Cardiac muscle cell (in vitro differentiated cells and primary cell): ENCODE results near the gene GBF1. TPM values are rescaled to one million over a fixed set of nuclear protein-coding genes. Genes with fewer than 3 reads are reported as not detected.
"Not testable (repeated sequence)": the region's sequence is repeated elsewhere in the genome, so short reads cannot be mapped to it uniquely, and the experiment has no call there.

ENCODE experiments used
- DNase-seq, 2 donors: peaks; one replicate each; pipeline versions ENCODE4 v3.0.0 to v3.0.0-alpha.2; 2010 to 2017; ENCODE audit warnings: low read depth in 1 of 2, low spot score in 1 of 2
- H3K27ac ChIP-seq: fragments of 200-600 bp; sonication (generic); 2 replicates; pipeline ENCODE4 v1.5.1; 2016
- H3K27me3 ChIP-seq: fragments of 200-600 bp; sonication (generic); 2 replicates; pipeline ENCODE4 v1.6.0; 2016; ENCODE audit warnings: control low read depth
- H3K36me3 ChIP-seq: fragments of 200-600 bp; sonication (generic); 2 replicates; pipeline ENCODE4 v1.5.1; 2016; ENCODE audit warnings: control low read depth
- H3K4me1 ChIP-seq: fragments of 200-600 bp; sonication (generic); 2 replicates; pipeline ENCODE4 v1.8.1; 2017; ENCODE audit warnings: low read depth, mild to moderate bottlenecking, mixed run types
- H3K4me3 ChIP-seq: fragments of 200-600 bp; sonication (generic); 2 replicates; pipeline ENCODE4 v1.5.1; 2016; ENCODE audit warnings: mild to moderate bottlenecking
- H3K9me3 ChIP-seq: fragments of 200-600 bp; sonication (generic); 2 replicates; pipeline ENCODE4 v1.5.1; 2017; ENCODE audit warnings: low read depth, mild to moderate bottlenecking, control low read depth
- polyA plus RNA-seq: library from polyadenylated mRNA; unstranded; fragments of >200 nt; fragmentation: Nextera tagmentation; extraction: Ambion mirVana; gene quantifications from 2 replicates; pipeline ENCODE4 v1.2.1, GENCODE V29; 2016
- total RNA-seq: library from RNA; depleted of rRNA; stranded (reverse); fragments of >200 nt; gene quantifications from 2 replicates; pipeline ENCODE4 v1.2.3, GENCODE V29; 2016
- TF ChIP-seq, protein P1 (sequence below): IDR thresholded peaks from 2 replicates; pipeline ENCODE4 v1.5.1; 2012; ENCODE audit warnings: low read depth, mild to moderate bottlenecking, low read length

GBF1 gene
- total and polyA plus RNA-seq, 2 experiments from 2014 or later: 42.1 to 75.6 TPM

DNA sequence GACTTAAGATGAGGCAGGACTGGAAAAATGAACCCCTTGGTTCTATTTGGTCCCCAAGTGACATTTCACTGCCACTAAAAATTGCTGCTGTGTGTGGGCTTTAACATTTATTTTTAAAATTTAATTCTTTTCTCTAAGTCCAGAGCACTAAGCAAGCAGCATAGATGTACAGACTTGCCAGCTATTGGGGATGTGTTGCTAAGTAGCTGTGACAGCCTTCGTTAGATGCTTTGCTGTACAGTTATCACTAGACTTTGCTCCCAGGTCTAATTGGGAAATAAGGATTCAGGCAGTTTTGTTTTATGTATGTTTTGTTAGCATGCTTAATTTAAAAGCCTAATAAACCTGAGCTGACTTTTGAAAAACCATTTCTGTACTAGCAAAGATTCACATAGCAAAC lies 51.8 kb downstream of the GBF1 start:
- Histone ChIP-seq H3K27me3 (no peaks in the 10 kb centered on the region), H3K4me1 (peaks cover 11% of the 10 kb centered on the region), H3K36me3 (no peaks in the 10 kb centered on the region), H3K4me3 (no peak overlapping the region), H3K27ac (peak overlapping the region; percentile 35), H3K9me3 (no peaks in the 10 kb centered on the region)
- DNase-seq: no peak
- TF ChIP-seq, protein P1, sequence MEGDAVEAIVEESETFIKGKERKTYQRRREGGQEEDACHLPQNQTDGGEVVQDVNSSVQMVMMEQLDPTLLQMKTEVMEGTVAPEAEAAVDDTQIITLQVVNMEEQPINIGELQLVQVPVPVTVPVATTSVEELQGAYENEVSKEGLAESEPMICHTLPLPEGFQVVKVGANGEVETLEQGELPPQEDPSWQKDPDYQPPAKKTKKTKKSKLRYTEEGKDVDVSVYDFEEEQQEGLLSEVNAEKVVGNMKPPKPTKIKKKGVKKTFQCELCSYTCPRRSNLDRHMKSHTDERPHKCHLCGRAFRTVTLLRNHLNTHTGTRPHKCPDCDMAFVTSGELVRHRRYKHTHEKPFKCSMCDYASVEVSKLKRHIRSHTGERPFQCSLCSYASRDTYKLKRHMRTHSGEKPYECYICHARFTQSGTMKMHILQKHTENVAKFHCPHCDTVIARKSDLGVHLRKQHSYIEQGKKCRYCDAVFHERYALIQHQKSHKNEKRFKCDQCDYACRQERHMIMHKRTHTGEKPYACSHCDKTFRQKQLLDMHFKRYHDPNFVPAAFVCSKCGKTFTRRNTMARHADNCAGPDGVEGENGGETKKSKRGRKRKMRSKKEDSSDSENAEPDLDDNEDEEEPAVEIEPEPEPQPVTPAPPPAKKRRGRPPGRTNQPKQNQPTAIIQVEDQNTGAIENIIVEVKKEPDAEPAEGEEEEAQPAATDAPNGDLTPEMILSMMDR: no peak

DNA sequence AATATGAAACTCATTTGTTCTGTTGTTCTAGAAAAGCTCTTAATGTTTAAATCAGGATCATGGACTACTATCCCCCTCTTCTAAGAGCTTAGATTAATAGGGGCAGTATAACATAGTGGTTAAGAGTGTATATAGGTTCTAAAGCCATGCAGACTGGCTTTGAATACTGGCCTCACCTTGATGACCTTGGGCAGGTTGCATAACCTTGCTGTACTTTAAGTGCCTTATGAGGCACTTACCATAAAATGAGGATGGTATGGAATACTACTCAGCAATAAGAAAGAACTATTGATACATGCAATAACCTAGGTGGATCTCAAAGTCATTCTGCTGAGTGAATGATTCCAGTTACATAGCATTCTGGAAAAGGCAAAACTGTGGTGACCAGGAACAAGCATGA lies 53.6 kb downstream of the GBF1 start:
- Histone ChIP-seq H3K36me3 (no peaks in the 10 kb centered on the region), H3K27ac (no peak overlapping the region), H3K4me1 (peaks cover 11% of the 10 kb centered on the region), H3K9me3 (no peaks in the 10 kb centered on the region), H3K27me3 (no peaks in the 10 kb centered on the region), H3K4me3 (no peak overlapping the region)
- no peak for DNase-seq
- TF ChIP-seq, protein P1: no peak

DNA sequence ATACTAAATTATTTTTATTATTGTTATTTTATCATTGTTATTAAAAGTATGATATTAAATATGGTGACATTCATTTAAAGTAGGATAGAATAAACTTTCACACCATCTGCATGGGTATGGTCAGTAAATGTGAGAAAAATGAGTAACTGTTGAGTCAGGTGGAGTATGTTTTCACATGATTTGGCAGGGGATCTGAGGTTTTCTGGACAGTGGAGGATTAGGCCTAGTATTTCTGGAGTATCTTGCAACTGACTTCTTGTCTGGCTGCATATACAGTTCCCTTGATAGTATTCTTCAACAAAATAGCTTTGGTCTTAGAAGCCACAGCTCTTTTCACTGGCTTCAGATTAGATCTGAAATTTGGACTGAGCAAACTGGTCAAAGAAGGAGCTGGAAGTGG lies 54.5 kb downstream of the GBF1 start:
- TF ChIP-seq, protein P1: no peak
- DNase-seq: peak in 1 of 2 donors; percentile 58
- no peak overlapping the region for H3K4me3 ChIP-seq
- H3K4me1 ChIP-seq: peaks cover 11% of the 10 kb centered on the region
- no peaks in the 10 kb centered on the region for H3K27me3 ChIP-seq
- peak overlapping the region; percentile 66 for H3K27ac ChIP-seq
- H3K36me3 ChIP-seq: no peaks in the 10 kb centered on the region
- H3K9me3 ChIP-seq: no peaks in the 10 kb centered on the region

DNA sequence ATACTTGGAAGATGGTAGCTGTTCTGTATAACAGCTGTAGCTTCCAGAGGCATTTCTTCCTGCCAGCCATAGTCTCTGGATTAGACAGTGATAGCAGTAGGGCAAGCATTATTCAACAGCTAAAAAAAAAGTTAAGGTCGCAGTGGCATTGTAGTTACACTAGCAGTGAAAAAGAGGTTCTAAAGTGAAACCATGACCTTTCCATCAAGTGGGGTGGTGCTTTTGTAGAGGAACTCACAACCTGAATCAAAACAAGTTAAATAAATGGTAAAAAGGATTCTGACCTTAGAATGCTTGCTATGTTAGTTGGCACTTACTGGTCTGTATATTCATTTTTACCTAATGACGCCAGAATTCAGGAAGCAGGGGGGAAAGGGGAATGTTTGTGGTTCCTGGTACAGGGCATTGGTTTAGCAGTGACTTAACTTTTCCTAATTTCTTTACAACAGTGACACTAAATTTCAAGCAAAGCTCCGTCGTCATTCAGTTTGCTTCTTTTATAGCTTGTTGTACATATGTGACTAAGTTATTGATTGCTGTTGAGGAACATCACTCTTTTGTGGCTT lies 55.0 kb downstream of the GBF1 start:
- TF ChIP-seq, protein P1: no peak
- DNase-seq: peak; percentile 25 to 70
- Histone ChIP-seq H3K4me1 (peaks cover 11% of the 10 kb centered on the region), H3K27ac (peak overlapping the region; percentile 66), H3K4me3 (no peak overlapping the region), H3K9me3 (no peaks in the 10 kb centered on the region), H3K36me3 (no peaks in the 10 kb centered on the region), H3K27me3 (no peaks in the 10 kb centered on the region)

DNA sequence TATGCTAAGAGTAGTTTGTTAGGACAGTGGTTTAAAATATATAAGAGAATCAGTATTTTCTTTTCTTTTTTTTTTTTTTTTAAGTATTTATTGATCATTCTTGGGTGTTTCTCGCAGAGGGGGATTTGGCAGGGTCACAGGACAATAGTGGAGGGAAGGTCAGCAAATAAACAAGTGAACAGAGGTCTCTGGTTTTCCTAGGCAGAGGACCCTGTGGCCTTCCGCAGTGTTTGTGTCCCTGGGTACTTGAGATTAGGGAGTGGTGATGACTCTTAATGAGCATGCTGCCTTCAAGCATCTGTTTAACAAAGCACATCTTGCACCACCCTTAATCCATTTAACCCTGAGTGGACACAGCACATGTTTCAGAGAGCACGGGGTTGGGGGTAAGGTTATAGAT lies 55.6 kb downstream of the GBF1 start:
- H3K36me3 ChIP-seq, H3K4me3 ChIP-seq, DNase-seq, H3K27me3 ChIP-seq, H3K9me3 ChIP-seq: not testable (repeated sequence)
- Histone ChIP-seq H3K4me1 (peaks cover 11% of the 10 kb centered on the region), H3K27ac (peak overlapping the region; percentile 66)

DNA sequence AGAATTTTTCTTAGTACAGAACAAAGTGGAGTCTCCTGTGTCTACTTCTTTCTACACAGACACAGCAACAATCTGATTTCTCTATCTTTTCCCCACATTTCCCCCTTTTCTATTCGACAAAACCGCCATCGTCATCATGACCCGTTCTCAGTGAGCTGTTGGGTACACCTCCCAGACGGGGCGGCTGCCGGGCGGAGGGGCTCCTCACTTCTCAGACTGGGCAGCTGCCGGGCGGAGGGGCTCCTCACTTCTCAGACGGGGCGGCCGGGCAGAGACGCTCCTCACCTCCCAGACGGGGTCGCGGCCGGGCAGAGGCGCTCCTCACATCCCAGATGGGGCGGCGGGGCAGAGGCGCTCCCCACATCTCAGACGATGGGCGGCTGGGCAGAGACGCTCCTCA lies 56.0 kb downstream of the GBF1 start:
- peaks cover 11% of the 10 kb centered on the region for H3K4me1 ChIP-seq
- not testable (repeated sequence) for H3K4me3 ChIP-seq, H3K27ac ChIP-seq, H3K36me3 ChIP-seq, H3K27me3 ChIP-seq, H3K9me3 ChIP-seq, DNase-seq

DNA sequence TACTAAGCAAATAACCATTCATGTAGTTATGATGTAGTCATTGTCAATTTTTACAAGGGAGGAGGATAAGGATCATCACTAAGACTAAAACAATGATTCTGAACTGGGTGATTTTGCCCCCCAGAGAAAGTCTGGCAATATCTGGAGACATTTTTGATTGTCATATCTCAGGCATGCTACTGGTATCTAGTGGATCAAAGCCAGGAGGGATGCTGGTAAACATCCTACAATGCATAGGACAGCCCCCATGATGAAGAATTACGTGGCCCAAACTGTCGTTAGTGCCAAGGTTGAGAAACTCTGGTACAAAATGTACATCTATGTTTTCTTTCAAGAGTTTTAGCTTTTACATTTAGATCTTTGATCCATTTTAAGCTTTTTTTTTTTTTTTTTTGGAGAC lies 57.3 kb downstream of the GBF1 start:
- H3K4me3 ChIP-seq: no peak overlapping the region
- no peaks in the 10 kb centered on the region for H3K9me3 ChIP-seq
- no peak overlapping the region for H3K27ac ChIP-seq
- H3K4me1 ChIP-seq: peaks cover 11% of the 10 kb centered on the region
- no peaks in the 10 kb centered on the region for H3K36me3 ChIP-seq
- H3K27me3 ChIP-seq: no peaks in the 10 kb centered on the region
- TF ChIP-seq, protein P1: no peak
- DNase-seq: peak in 1 of 2 donors; percentile 59
